Superior temporal gyrus (tissue), 1 donor: ENCODE measurements around the gene ARGFX.
"Not testable (repeated sequence)": the region's sequence is repeated elsewhere in the genome, so short reads cannot be mapped to it uniquely, and the experiment has no call there.

ENCODE experiments used
- DNase-seq: peaks from one replicate; pipeline ENCODE4 v3.0.0-alpha.2; 2016; ENCODE audit errors: extremely low spot score

The ARGFX gene

DNA sequence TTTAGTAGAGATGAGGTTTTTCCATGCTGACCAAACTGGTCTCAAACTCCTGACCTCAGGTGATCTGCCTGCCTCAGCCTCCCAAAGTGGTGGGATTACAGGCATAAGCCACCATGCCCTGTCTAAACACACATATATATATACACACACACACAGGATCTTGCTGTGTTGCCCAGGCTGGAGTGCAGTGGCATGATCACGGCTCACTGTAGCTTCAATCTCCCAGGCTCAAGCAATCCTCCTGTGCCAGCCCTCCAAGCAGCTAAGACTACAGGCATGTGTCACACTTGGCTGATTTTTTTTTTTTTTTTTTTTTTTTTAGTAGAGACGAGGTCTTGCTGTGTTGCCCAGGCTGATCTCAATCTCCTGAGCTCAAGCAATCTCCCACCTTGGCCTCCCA lies 32.2 kb downstream of the ARGFX start:
- DNase-seq, result not testable (repeated sequence)

DNA sequence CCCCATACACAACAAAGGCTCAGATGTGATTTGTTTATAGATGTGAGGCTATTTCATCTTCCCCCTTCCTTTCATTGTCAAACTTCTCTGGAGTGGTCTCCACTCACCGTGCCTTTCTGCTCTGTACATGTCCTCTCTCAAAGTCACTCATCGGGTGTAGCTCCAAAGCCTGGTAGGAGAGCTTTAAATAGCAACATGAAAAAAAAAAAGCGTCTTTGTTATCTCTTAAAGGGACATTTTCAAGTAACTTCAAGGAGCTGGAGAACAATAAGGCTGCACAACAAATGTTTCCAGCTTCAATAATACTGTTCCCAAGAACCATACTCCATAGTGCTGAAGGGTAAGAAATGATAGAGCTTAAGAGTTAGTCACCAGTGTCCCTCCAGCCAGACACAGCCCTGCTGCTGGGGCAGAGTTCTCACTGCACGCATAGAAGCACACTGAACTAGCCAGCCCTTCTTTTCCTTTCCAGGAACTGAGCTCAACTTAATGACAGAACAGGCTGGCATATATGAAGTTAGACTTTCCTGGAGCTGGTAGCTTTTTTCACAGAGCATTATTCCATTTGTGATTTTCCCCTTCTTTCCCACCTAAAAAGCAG lies 33.6 kb downstream of the ARGFX start:
- no peak for DNase-seq

DNA sequence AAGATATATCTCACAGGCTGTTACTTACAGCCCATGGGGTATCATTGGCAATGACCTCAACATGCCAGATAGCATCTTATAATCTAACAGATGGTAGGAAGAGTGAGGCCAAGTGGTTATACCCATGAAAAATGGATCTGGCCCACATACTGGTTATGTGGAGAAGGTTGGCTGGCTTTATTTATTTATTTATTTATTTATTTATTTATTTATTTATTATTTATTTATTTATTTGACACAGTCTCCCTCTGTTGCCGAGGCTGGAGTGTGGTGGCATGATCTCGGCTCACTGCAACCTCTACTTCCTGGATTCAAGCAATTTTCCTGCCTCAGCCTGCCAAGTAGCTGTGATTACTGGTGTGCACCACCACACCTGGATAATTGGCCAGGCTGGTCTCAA lies 37.0 kb downstream of the ARGFX start:
- no peak for DNase-seq

GRCh38 chr3:121606106-121606505 lies 38.4 kb downstream of the ARGFX start:
- no peak for DNase-seq
